Activated T-helper 17 cell treated with anti-CD3 and anti-CD28 coated beads, Interleukin-2, amount 50 U/mL, for 72 hours (primary cell): ENCODE measurements around the gene ACTC1. TPM values are rescaled to one million over a fixed set of nuclear protein-coding genes. Genes with fewer than 3 reads are reported as not detected.

ENCODE experiments used
- ATAC-seq: fragments of 150-1000 bp; cut with Tn5 transposase; replicated peaks from 2 replicates; pipeline ENCODE4 v1.10.0; 2021; ENCODE audit warnings: mild to moderate bottlenecking, moderate library complexity
- H3K27ac Mint-ChIP-seq: one replicate; pipeline ENCODE4 v1.8.0; 2022; ENCODE audit warnings: mixed read lengths
- H3K27me3 Mint-ChIP-seq: one replicate; pipeline ENCODE4 v1.8.0; 2022; ENCODE audit warnings: mixed read lengths
- H3K36me3 Mint-ChIP-seq: one replicate; pipeline ENCODE4 v1.8.0; 2022; ENCODE audit warnings: low read depth, mild to moderate bottlenecking, mixed read lengths
- H3K4me1 Mint-ChIP-seq: one replicate; pipeline ENCODE4 v1.8.0; 2022; ENCODE audit warnings: mixed read lengths
- H3K4me3 Mint-ChIP-seq: one replicate; pipeline ENCODE4 v1.8.0; 2022; ENCODE audit warnings: mild to moderate bottlenecking, mixed read lengths
- H3K9me3 Mint-ChIP-seq: one replicate; pipeline ENCODE4 v1.8.0; 2022; ENCODE audit warnings: mixed read lengths
- total RNA-seq, 2 donors: library from RNA; stranded (reverse); gene quantifications; one replicate each; pipeline ENCODE4 v1.2.3, GENCODE V29; 2022

ACTC1 gene
- total RNA-seq, 2 donors from 2014 or later = not detected

DNA sequence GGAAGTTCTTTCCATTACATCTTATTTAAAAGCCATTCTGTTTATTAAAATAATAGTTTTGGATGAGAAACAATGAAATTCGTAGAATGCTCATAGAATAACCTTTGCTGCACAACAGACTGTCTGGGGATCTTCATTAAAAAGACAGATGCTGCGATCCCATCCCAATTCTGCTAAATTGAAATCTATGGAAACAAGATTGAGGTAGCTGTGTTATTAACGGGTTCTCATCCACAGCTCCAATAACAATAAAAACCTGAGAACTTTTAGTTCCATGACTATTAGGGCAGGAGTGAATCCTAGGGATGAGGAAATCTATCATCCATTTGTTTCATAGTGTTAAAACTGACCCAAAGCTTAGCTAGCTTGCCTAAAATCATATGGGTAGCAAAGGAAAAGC, 38.1 kb downstream of the ACTC1 start:
- Mint-ChIP-seq H3K27me3 (peaks cover 59% of the 10 kb centered on the region), H3K27ac (no peak overlapping the region), H3K4me3 (no peak overlapping the region), H3K36me3 (no peaks in the 10 kb centered on the region), H3K4me1 (peaks cover 4% of the 10 kb centered on the region), H3K9me3 (no peaks in the 10 kb centered on the region)
- ATAC-seq = no peak

DNA sequence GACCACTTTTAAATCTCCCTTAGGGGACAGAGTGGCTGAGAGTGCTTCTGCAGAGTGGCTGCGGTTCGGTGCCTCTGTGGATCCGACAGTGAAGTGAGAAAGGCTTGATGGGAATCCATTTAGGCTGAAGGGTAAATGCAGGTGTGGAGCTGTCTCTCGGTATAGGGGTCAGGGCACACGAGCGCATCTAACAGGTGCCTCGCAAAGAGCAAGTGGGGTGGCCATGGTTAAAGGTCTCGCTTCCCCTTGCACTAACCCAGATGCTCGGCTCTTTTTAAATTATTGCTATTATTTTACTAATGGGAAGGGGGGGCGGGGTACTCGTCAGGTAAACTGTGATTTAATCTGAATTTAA, 40.0 kb downstream of the ACTC1 start:
- Mint-ChIP-seq H3K27me3 (peaks cover 70% of the 10 kb centered on the region), H3K36me3 (no peaks in the 10 kb centered on the region), H3K9me3 (no peaks in the 10 kb centered on the region), H3K27ac (no peak overlapping the region), H3K4me3 (no peak overlapping the region), H3K4me1 (no peaks in the 10 kb centered on the region)
- ATAC-seq = no peak

DNA sequence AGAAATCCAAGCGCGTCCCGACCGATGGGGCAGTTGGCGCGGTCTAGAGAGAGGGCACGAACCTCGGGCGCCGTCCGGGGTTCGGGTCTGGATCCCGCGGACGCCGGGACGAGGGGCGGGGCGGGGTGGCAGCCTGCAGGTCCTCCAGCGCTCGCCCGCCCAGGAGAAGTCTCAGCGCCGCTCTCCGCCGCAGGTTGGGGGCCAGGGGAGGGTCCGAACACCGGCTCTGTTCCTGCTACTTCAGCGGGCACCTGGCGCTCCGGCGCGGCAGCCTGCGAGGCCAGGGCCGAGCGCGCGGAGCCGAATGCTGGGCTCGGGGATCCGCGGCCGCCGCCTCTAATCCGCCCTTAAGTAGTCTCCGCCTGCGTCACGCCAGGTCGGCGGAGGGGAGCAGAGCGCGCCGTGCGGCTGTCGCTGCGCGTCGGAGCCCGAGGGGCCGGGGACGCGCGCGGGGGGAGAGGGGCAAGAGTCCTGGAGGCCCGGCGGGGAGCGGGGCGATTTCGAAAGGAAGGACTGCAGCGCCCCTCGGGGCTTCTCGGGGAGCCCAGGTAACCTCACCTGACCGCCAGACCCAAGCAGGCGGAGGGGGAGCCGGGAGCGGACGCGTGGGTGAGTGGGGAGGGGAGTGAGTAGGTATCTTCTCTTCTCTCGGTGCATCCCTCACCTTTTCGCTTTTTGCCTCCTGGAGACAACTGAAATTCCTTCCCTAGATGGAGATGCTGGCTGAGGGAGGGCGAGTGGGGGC, 40.5 kb downstream of the ACTC1 start, which contains the start of gene GJD2:
Gene GJD2, minus strand, starts transcription at position 325 of the 745 bp plus-strand sequence. CDS start 510 bp downstream, outside the sequence.
- no peak for ATAC-seq
- H3K27ac Mint-ChIP-seq = no peak within 1 kb of the TSS
- H3K36me3 Mint-ChIP-seq = no peaks in the 10 kb centered on the region
- H3K27me3 Mint-ChIP-seq = peaks cover 69% of the 10 kb centered on the region
- no peaks in the 10 kb centered on the region for H3K9me3 Mint-ChIP-seq
- no peak within 1 kb of the TSS for H3K4me3 Mint-ChIP-seq
- no peaks in the 10 kb centered on the region for H3K4me1 Mint-ChIP-seq

DNA sequence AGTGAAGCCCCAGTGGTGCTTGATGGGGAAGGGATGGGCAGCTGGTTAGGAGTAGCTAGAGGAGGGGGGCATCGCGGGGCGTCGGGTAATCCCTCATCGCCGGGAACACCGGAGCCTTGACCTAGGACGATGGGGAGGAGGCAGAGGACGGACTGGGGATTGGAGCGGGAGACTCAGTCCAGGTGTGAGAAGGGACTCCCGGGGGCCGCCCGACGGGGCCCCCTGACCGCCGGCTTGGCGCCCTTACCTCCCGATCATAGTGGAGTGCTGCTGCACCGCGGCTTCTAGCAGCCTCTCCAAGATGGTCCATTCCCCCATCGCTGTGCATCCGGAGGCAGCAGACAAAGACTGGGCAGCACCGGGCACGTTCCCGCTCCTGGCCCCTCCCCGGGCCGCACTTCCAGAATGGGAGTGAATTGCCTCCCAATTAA, 41.2 kb downstream of the ACTC1 start:
- Mint-ChIP-seq H3K27me3 (peaks cover 68% of the 10 kb centered on the region), H3K36me3 (no peaks in the 10 kb centered on the region), H3K27ac (no peak overlapping the region), H3K4me3 (no peak overlapping the region), H3K9me3 (no peaks in the 10 kb centered on the region), H3K4me1 (no peaks in the 10 kb centered on the region)
- ATAC-seq = no peak

DNA sequence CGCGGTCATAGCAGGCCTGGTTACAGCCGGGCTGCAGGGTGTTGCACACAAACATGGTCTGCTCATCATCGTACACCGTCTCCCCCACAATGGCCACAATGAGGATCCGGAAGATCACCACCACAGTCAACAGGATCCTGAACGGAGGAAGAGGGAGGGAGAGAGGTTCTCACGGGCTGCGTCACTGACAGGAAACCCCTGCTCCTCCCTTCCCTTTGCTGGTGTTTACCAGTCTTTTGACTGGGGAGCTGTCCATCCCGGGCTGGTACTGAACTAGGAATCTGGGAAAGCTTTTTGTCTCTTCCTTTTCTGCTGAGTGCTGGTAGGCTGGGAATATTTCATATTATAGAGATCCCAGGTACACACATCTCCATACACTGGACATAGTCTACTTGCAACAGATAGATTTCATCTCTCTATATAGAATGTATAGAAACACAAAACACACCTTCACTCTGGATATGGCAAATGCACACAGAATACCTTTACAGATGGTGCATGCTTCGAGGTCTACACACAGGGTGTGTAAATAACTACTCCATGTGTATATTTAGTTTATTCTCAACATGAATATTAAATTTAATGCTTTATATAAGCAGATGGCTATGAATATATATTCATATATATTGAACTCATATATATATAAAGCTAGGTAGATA, 42.0 kb downstream of the ACTC1 start:
- no peaks in the 10 kb centered on the region for H3K36me3 Mint-ChIP-seq
- no peak overlapping the region for H3K27ac Mint-ChIP-seq
- no peaks in the 10 kb centered on the region for H3K9me3 Mint-ChIP-seq
- no peaks in the 10 kb centered on the region for H3K4me1 Mint-ChIP-seq
- peaks cover 60% of the 10 kb centered on the region for H3K27me3 Mint-ChIP-seq
- no peak for ATAC-seq
- H3K4me3 Mint-ChIP-seq = no peak overlapping the region

DNA sequence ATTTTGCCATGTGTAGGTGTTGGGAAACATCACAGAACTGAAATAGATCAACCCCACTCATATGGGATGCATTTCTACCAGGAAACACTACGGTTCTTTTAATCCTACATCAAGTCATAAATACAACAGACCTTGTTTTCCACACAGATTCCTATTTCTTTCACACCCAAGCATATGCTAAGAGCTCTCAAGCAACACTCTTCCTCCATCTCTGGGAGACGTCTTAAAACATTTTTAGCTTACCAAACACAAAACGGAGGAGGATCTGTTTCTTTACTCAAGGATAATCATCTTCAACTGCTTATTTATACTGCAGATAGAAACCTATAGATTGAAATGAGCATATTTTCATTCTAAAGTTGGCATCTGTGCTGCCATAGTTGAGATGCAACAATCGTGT, 45.7 kb downstream of the ACTC1 start:
- Mint-ChIP-seq H3K27me3 (peaks cover 52% of the 10 kb centered on the region), H3K4me3 (no peak overlapping the region), H3K27ac (no peak overlapping the region), H3K9me3 (no peaks in the 10 kb centered on the region), H3K4me1 (no peaks in the 10 kb centered on the region), H3K36me3 (no peaks in the 10 kb centered on the region)
- ATAC-seq = no peak

Other genes with a start within 250 kb of the ACTC1 start
- 100 to 1,000 TPM; 202 to 437 TPM for gene GOLGA8B, start 211.9 kb downstream of the ACTC1 start, total RNA-seq
- not detected for gene GJD2, start 40.6 kb downstream of the ACTC1 start, total RNA-seq
- gene AQR, start 174.2 kb upstream of the ACTC1 start, total RNA-seq = 10 to 100 TPM; 37.6 to 39.4 TPM
- 10 to 100 TPM; 44.6 to 59.4 TPM for gene ZNF770, start 192.7 kb upstream of the ACTC1 start, total RNA-seq